Gastrocnemius medialis (tissue), 4 donors: ENCODE data around the gene HIVEP3. TPM values are rescaled to one million over a fixed set of nuclear protein-coding genes. Genes with fewer than 3 reads are reported as not detected.

Source experiments
- ATAC-seq, 2 donors: fragments of 150-250 bp; one replicate each; pipeline ENCODE4 v1.9.1; 2016
- DNase-seq, 2 donors: peaks; one replicate each; pipeline ENCODE4 v3.0.0-alpha.2; 2019
- H3K27ac ChIP-seq, 4 donors: fragments of 200-600 bp; sonication (generic); 1 replicate in 1 of 4; 2 replicates in 3 of 4; pipeline ENCODE4 v1.5.1; 2016 to 2018; ENCODE audit warnings: mild to moderate bottlenecking in 2 of 4, moderate library complexity in 1 of 4
- H3K27me3 ChIP-seq, 3 donors: fragments of 200-600 bp; sonication (generic) in 2 of 3; 1 replicate in 1 of 3; 2 replicates in 2 of 3; pipeline versions ENCODE4 v1.5.1 to v1.6.0; 2016 to 2019; ENCODE audit warnings: mild to moderate bottlenecking in 1 of 3, moderate library complexity in 1 of 3
- H3K36me3 ChIP-seq, 2 donors: fragments of 200-600 bp; sonication (generic) in 1 of 2; one replicate each; pipeline ENCODE4 v1.5.1; 2017 to 2018
- H3K4me1 ChIP-seq, 2 donors: fragments of 200-600 bp; sonication (generic) in 1 of 2; one replicate each; pipeline ENCODE4 v1.5.1; 2016 to 2017; ENCODE audit warnings: mild to moderate bottlenecking in 2 of 2
- H3K4me3 ChIP-seq, 4 donors: fragments of 200-600 bp; sonication (generic) in 3 of 4; 1 replicate in 1 of 4; 2 replicates in 3 of 4; pipeline ENCODE4 v1.5.1; 2016 to 2019; ENCODE audit warnings: mild to moderate bottlenecking in 2 of 4
- H3K9me3 ChIP-seq, 3 donors: fragments of 200-600 bp; sonication (generic) in 2 of 3; 1 replicate in 1 of 3; 2 replicates in 2 of 3; pipeline ENCODE4 v1.5.1; 2016 to 2019
- CTCF ChIP-seq, 5 experiments: fragments of 450-650 bp in 3 of 5; fragments of 200-600 bp in 2 of 5; sonication (generic) in 2 of 5; IDR thresholded peaks in 4 of 5; conservative IDR thresholded peaks in 1 of 5; 1 replicate in 4 of 5; 2 replicates in 1 of 5; pipeline ENCODE4 v1.5.1; 2016 to 2019; ENCODE audit warnings: antibody characterized with exemption in 5 of 5, mild to moderate bottlenecking in 3 of 5, moderate library complexity in 3 of 5
- POLR2A ChIP-seq, 2 donors: fragments of 450-650 bp; IDR thresholded peaks; one replicate each; pipeline ENCODE4 v1.6.1; 2017; ENCODE audit warnings: antibody characterized with exemption in 2 of 2, mild to moderate bottlenecking in 2 of 2, moderate library complexity in 2 of 2
- in situ Hi-C, 4 donors: fragments of 200-750 bp; cut with MboI; loops; one replicate each; pipeline versions ENCODE4 v1.15.0 to v1.8.0; 2017; ENCODE audit warnings: low sequenced_read_pairs in 4 of 4
- intact Hi-C: fragments of 100-400 bp; cut with DNase I; formaldehyde crosslinking; loops from one replicate; pipeline ENCODE4 v1.15.1; 2023; ENCODE audit warnings: low total_unique reads
- total RNA-seq, 4 donors: library from RNA; depleted of rRNA; stranded (reverse); fragments of >200 nt; gene quantifications; one replicate each; pipeline versions ENCODE4 v1.1.0 to v1.2.3, GENCODE V29; 2016

HIVEP3 gene
- total RNA-seq, 4 donors from 2014 or later = 0.80 to 1.8 (median 1.3) TPM

DNA sequence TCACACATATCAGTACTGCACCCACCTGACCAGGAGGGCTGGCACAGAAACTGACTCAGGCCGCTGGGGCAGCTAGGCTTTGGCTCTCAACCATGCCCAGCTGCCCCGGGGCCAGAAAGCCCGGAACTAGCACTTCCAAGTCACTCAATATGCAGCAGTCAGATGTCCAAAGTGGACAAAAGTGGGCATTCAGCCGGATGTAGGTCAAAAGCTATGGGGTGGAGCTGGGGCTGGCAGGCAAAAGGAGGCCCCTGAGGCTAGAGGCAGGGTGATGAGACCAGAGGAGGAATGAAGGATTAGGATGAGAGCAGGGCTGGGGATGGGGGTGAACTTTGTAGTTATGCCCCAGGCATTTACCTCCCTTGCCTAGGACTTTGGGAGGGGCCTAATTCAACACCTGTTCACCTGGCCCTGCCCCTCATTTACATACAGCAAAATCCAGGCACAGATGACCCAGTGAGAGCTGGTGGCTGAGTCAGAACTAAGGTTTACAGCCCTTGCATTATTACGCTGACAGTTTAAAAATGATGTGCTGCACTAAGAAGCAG lies 403.5 kb downstream of the HIVEP3 start:
- DNase-seq = no peak
- ATAC-seq = no peak
- Histone ChIP-seq H3K4me1 (peaks cover 17 to 24% of the 10 kb centered on the region in 2 donors), H3K4me3 (no peak overlapping the region), H3K36me3 (no peaks in the 10 kb centered on the region), H3K27me3 (no peaks in the 10 kb centered on the region), H3K27ac (no peak overlapping the region), H3K9me3 (no peaks in the 10 kb centered on the region)
- intact Hi-C loops = loop anchor here (5.0 to 10.0 kb wide), 3 partner anchors 147 to 520 kb away; no protein-coding TSS in a partner anchor
- TF ChIP-seq CTCF (IDR thresholded peaks at IDR 0.05 in 4 of 5, conservative IDR thresholded peaks at IDR 0.05 in 1 of 5) (no peak), POLR2A (IDR thresholded peaks at IDR 0.05) (no peak)
- in situ Hi-C loops = no loop called here

- Histone ChIP-seq H3K4me3 (no peak overlapping the region), H3K9me3 (no peaks in the 10 kb centered on the region), H3K27me3 (no peaks in the 10 kb centered on the region), H3K36me3 (no peaks in the 10 kb centered on the region), H3K27ac (no peak overlapping the region), H3K4me1 (peaks cover 17 to 24% of the 10 kb centered on the region in 2 donors)
- no peak for ATAC-seq
- in situ Hi-C loops (no loop called here), intact Hi-C loops (loop anchor here (10.0 kb wide), 1 partner anchor 520 kb away; no protein-coding TSS in a partner anchor)
- no peak for DNase-seq
- TF ChIP-seq POLR2A (IDR thresholded peaks at IDR 0.05) (no peak), CTCF (IDR thresholded peaks at IDR 0.05 in 4 of 5, conservative IDR thresholded peaks at IDR 0.05 in 1 of 5) (no peak)
Measured at GRCh38 chr1:41514381-41514780, 404.3 kb downstream of the HIVEP3 start.

GRCh38 chr1:41513383-41513735 lies 405.4 kb downstream of the HIVEP3 start:
- no peaks in the 10 kb centered on the region for H3K36me3 ChIP-seq
- peaks cover 17 to 24% of the 10 kb centered on the region in 2 donors for H3K4me1 ChIP-seq
- ATAC-seq (no peak), DNase-seq (no peak)
- no peak overlapping the region for H3K27ac ChIP-seq
- no peaks in the 10 kb centered on the region for H3K9me3 ChIP-seq
- in situ Hi-C loops = no loop called here
- H3K27me3 ChIP-seq = no peaks in the 10 kb centered on the region
- TF ChIP-seq POLR2A (IDR thresholded peaks at IDR 0.05) (no peak), CTCF (IDR thresholded peaks at IDR 0.05 in 4 of 5, conservative IDR thresholded peaks at IDR 0.05 in 1 of 5) (peak in 2 of 5 experiments; percentile 26 to 37)
- intact Hi-C loops = loop anchor here (10.0 kb wide), 1 partner anchor 521 kb away; no protein-coding TSS in a partner anchor
- H3K4me3 ChIP-seq = no peak overlapping the region

GRCh38 chr1:41512701-41513382 lies 405.9 kb downstream of the HIVEP3 start:
- ATAC-seq = no peak
- DNase-seq = no peak
- Histone ChIP-seq H3K36me3 (no peaks in the 10 kb centered on the region), H3K4me1 (peaks cover 17 to 24% of the 10 kb centered on the region in 2 donors), H3K27me3 (no peaks in the 10 kb centered on the region), H3K4me3 (no peak overlapping the region), H3K27ac (no peak overlapping the region), H3K9me3 (no peaks in the 10 kb centered on the region)
- intact Hi-C loops (loop anchor here (10.0 kb wide), 1 partner anchor 522 kb away; no protein-coding TSS in a partner anchor), in situ Hi-C loops (no loop called here)
- TF ChIP-seq POLR2A (IDR thresholded peaks at IDR 0.05) (no peak), CTCF (IDR thresholded peaks at IDR 0.05 in 4 of 5, conservative IDR thresholded peaks at IDR 0.05 in 1 of 5) (no peak)
